LoVo (cell line): ENCODE results near the gene MAP3K8.
A peak's percentile ranks its signal among the peaks of the same experiment; 100 is the strongest.
"Not testable (repeated sequence)": the region's sequence is repeated elsewhere in the genome, so short reads cannot be mapped to it uniquely, and the experiment has no call there.

Experiments
- DNase-seq: peaks from one replicate; pipeline ENCODE4 v3.0.0-alpha.2; 2016; ENCODE audit warnings: low spot score

The MAP3K8 gene

DNA sequence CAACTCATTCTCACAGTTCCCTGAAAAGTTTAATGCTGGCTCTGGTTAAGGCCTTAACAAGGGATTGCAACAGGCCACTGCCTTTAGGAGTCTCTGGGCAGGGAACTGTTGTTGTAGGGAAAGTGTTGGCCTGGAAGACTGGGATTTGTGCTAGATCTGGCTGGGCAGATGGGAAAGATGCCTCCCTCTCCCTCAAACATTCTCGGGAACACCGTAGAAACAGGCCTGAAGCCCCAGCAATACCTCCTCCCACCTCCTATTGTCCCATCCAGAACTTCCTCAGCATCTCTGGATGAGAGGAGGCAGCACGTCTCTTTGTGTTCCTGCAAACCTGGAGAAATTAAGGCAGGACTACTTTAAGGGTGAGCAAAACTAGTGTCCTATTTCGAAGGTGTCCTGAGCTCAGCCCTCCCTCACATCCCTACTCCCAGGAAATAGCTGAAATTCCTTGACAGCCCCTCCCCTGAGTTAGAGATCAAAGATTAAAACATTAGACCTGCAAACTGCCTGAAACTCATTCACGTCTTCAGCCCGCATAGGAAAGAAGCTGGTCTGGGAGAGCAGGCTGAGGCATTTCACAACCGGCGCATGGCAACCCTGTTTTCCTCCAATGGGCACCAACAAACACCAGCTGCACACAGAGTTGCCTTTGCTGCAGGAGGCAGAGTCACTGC lies 10.9 kb upstream of the MAP3K8 start:
- peak; percentile 86 for DNase-seq

DNA sequence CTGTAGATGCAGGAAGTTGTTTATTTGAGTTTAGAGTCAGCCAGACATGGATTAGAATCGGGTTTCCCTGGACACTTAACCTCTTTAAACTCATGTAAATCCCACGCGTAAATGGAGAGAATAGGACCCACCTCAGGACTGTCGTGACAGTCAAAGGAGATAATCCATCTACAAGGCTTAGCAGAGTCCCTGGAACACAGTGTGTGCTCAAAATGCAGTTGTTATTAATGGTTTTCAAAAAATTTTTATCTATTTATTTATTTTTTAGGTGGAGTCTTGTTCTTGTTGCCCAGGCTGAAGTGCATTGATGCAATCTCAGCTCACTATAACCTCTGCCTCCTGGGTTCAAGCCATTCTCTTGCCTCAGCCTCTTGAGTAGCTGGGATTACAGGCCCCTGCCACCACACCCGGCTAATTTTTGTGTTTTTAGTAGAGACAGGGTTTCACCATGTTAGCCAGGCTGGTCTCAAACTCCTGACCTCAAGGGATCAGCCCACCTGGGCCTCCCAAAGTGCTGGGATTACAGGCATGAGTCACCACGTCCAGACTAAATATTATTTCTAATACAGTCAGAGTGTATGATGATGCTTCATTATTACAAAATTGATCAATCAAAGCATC lies 10.2 kb upstream of the MAP3K8 start:
- DNase-seq = not testable (repeated sequence)

DNA sequence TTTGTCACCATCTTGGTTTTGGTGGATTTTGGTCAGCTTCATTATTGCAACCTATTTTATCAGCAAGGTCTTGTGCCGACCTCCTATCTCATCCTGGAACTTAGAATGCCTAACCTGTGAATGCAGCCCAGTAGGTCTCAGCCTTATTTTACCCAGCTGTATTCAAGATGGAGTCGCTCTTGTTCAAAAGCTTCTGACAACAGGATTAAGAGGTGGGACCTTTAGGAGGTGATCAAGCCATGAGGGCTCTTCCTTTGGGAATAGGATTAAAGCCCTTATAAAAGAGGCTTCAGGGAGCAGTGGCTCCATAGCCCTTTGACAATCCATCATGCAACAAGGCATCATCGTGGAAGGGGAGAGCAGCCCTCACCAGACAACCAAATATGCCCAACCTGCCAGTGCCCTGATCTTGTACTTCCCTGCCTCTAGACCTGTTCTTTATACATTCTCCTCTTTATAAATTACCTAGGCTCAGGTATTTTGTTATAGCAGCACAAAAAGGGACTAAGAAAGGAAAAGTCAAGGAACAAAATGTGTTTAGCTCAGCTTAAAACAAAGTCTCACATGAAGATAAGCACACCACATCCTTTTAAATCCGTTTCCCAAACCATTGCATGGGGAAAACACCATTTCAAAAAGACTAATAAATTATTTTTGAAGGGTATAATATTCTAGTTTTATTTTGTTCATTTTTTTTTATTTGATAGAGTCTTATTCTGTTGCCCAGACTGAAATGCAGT lies 8.5 kb upstream of the MAP3K8 start:
- DNase-seq = no peak

DNA sequence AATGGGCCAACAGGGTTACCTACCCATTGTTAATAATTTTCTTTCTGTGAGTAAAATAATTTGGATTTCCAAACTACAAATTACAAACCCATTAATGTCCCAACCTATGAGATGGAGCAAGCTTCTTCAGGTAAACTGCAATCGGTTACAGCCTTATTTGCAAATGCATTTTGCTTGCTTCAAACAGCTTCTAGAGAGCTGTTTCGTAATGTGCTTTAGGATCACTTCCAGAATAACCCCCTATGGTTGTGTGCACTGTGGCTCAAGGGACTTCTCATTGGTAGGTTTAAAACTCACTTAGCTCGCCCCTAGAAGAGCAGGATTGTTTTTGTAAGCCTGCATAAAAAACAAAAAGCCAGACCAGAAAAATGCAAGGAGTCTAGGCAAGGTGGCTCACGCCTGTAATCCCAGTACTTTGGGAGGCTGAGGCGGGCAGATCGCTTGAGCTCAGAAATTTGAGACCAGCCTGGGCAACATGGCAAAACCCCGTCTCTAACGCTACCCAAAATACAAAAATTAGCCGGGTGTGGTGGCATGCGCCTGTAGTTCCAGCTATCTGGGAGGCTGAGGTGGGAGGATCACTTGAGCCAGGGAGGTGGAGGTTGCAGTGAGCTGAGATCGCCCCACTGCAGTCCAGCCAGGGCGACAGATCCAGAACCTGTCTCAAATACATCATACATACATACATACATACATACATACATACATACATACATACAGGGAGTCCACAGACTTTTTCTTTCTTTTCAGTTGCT lies 3.3 kb upstream of the MAP3K8 start:
- no peak for DNase-seq

DNA sequence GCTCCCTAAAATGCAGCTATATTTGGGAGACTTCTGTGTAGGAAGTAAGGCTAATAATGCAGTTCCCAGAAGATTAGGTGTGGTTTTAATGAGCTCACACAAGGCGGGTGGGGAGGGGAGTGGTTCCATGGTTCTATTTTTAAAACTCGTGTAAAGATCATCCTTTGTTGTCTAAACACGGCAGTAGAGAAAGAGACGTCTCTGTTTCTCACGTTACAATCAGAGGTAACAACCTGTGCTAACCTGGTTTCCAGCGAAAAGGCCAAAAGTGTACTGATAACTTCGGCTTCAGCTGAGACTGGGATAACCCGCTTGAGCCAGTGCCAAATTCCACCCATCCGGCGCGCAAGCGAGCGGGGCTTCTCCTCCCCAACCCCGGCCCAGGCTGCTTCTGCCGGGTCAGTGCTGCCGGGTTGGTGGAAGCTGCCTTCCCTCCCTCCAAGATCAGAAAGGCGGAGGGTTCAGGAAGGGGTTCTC lies 2.5 kb upstream of the MAP3K8 start:
- DNase-seq = peak; percentile 74

DNA sequence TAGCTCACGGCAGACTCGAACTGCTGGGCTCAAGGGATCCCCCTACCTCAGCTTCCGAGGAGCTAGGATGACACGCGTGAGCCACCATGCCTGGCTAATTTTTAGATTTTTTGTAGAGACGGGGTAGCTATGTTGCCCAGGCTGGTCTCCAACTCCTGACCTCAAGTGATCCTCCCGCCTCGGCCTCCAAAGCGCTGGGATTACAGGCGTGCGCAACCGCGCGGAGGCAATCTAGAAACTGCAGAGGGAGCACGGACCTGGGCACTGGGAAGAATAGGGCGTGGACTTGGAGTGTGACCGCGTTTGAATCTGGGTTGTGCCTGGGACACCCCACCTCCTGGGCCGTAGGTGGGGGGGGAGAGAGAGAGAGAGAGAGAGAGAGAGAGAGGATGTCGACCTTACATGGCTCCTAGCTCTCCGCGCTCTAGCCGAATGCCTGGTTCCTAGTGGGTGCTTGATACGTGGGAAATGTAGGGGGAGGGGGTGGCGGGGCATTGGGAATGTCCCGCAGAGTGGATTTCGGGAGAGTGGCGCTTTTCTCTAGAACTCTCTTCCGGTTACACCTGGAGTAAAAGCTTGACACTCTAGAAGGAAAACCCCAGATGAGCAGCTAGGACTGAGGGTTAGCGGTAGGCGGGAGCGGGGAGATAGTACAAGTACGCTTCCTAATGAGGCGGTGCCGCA lies 1.2 kb upstream of the MAP3K8 start:
- peak; percentile 54 for DNase-seq

DNA sequence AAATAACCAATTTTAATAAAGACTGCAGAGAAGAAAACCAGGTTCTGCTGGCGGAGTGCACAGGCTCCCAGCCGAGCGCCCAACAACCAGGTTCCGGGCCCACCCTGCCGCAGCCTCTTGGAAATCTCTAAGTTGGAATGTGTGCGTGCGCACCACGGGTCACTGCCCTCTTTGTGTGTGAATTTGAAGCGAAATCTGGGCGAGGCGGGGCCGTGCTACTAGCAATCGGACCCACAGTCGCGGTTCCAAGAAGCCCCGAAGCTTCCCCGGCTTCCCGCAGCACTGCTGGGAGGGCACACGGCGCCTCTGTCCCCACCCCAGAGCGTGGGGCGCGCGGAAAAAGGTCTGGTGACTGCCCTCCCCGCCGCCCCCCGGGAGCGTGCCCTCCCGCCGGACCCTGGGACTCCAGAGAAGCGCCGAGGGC lies 666 bp upstream of the MAP3K8 start:
- DNase-seq = peak; percentile 61

DNA sequence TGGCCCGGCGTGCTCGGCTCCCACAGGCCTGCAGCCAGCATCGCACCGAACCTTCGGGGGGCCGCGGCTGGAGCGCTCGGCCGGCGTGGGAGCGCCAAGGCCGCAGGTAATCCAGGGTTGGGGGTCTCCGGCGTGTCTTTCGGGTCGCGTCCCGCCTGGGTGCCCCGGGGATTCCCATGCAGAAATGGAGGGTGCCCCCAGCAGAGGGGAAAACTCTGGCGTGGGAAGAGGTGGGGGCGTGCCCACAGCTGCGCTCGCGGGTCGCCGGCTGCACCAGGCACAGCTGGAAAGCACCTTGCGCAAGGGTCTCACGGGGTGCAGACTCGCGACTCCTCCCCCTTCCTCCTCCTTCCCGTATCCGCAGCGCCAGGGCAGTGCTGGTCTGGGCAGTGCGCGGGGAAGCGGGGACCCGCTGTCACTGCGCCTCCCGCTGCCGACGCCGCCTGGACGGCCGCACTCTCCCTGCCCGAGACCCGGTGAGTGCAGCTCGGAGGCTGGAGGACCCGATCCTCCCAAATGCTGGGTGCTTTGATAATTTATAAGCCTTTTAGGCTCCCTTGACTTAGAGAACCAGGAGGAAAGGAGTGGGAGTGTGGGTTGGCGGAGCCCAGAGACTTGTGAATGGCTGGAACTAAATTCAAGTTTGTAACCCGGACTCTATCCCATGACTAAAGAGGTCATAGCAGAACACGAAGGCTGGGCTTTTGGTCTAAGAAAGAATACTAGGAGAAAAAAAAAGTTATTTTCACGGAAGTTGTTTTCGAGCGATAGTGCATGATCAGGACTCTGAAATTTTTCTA lies 489 bp downstream of the MAP3K8 start:
- DNase-seq = peak; percentile 81

DNA sequence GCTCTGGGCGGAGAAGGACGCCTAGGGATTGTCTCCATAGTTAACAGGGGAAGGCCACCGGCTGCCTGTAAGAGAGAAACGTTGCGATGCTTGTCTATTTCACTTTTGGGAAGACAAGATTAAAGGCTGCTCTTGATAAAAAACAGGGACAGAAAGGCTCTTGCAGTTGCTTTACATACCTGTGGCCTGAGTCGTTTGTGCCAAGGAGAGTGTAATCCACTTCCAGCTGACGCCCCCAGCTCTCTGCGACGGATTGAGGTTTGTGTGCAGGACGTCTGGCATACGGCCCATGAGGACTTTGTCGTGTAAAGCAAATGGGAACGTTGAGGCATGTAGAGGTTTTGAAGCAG lies 1.1 kb downstream of the MAP3K8 start:
- peak; percentile 32 for DNase-seq

DNA sequence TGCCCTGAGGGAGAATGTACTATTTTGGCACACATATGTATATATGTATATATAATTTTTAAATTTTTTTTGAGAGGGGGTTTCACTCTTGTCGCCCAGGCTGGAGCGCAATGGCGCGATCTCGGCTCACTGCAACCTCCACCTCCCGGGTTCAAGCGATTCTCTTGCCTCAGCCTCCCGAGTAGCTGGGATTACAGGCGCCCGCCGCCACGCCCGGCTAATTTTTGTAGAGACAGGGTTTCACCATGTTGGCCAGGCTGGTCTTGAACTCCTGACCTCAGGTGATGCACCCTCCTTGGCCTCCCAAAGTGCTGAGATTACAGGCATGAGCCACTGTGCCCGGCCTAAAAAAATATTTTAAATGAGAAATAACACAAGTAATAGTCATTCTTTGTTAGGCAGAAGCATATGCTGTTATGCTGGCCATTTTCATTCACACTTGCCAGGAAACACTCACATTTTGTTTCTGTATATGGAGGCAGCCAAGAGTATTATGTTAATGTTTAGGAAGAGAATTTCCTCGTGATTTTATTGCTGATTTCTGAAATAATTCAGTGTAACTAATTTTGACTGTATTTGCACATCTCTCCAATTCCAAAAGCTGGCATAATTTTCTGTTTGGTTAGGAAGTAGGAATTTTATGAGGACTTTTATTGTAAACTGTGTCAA lies 1.6 kb downstream of the MAP3K8 start:
- not testable (repeated sequence) for DNase-seq

DNA sequence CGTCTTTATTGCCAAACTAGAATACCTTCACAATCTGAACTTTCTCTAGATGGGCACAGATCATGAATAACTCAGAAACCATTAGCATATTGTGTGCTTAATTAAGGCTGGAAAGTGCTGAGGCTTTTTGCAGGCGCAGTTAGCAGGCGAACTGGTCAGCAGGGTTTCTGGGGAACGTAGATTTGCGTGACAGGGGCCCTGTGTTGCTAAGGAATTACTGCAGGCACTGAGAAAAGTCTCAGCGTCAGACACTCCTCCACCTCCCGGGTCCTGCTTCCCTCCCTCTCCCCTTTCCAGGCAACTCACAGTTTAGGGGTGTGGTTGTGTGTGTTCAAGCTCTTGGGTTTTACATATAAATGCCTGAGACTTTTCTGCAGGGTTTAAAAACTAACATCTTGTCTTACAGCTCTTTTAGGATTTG lies 2.2 kb downstream of the MAP3K8 start:
- DNase-seq = no peak

DNA sequence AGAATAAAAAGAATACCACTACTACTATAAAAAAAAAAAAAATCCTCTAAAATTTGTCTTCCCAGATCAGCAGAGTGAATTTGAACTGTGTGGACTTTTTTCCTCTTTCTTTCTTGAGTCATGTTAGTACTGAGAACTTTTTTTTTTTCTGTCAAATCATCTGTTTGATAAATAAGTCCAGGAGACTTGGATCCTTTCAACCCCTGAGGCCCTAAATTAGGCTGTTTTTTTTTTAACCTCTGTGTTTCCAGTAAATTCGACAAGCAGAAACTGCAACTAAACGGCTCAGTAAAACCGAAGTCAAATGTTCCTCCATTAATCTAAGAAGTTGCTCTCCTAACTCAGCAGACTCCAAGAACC lies 2.7 kb downstream of the MAP3K8 start:
- no peak for DNase-seq

DNA sequence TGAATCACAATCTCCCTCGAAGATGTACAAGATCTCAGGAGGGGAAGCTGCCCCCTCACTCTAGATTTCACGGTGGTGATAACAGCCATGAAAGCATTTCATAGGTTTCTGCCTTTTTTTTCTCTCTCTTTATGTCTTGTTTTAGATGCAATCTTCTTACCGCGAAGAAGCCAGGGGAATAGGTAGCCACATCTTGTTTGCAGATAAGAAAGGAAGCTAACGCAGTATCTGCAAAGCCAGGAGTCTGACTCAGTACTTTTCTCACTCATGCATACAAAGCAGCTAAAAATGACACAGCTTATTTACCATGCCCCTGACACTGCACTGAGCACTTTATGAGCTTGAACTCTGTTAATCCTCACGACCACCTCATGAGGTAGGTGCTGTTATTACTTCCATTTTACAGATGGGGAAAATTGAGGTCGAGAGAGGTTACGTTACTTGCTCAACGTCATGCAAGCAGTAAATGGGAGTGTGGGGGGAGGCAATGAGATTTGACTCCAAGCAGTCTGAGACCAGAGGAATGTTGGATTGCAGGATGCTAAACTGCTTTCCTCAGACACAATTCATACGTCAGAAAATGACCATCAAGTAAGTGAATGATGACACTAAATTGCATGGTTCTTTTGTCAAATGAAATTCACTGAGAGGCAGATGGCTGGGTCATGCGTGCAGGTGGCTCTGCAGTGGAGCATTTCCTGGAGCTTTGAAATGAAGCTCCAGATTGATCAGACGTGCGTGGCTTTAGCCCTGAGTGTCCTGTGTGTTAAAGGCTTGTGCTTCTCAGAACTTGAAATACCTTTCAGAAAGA lies 3.3 kb downstream of the MAP3K8 start:
- DNase-seq = no peak

DNA sequence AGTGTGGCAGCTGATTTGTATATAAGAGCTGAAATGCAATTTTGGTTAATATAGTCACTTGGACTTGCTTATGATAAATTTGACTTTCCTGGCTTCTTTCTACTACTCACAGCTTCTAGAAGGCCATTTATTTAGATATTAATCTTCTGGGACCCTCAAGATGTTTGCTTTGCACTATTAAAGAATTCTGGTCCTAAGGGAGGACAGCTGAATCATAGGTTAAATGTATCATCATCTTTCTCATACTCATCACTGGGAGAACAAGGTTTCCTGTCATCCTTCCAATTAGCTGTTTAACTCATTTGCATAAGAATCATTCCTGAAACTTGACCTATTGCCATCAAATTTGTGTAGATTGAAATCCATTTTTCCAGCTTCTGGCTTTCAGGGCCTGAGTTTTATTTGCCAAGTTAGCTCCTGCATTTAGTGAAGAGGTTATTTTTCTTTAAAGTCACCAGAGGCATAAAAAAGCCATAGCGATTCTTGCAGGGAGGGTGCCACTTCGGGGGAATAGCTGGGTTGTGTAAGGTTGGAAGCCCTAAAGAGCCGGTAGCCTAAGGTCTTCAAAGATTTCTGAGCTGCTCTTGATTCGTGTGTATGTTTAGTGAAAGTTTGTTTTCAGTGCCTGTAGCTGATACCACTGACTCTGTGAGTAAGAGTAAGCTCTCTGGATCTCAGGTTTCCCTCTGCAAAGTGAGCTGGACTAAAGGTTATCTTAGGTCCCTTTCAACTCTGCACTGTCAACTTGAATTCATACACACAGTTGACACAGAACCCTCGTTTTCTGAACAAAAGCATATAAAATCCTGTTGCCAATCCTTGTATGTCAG lies 4.3 kb downstream of the MAP3K8 start:
- DNase-seq = no peak

DNA sequence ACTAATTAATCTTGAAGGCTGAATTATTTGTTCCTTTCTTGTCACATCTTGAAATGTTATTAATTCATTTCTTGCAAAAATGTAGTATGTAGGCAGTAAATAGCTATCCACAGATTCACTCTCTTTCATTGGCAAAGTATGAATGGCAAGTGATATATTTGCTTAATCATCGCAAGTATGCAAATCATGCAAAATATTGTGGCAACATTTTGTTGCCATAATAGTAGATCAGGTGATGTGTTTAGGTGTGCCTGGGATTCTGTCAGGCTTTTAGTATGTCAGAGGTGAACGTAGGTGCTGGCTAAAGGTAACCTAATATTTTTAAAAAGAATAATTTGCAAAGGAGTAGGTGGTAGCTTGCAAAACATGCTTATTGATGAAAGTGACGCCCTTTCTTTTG lies 5.9 kb downstream of the MAP3K8 start:
- no peak for DNase-seq

DNA sequence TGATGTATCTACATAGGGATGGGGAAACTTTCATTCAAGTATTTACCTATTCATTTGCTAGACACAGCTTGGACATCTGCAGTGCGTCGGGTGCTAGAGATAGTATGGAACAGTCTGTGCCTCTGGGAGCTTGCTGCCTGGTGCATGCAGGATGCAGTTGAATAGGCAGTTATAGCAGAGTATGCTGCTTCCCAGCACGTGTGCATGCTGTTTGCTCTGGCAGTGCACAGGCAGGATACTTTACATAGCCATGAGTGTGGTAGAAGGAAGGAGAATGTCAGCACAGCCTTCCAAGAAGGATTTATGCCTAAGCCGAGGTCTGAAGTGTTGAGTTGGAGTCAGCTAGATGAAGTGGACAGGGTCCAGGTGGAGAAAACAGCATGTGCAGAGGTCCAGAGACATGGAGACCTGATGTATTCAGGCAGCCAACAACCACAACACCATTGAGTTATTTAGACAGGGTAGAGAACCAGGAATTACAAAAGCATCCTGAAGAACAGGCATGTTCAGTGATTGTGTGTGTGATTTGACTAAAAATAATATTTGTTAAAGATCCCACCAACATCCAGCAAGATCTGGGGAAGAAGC lies 8.1 kb downstream of the MAP3K8 start:
- no peak for DNase-seq

DNA sequence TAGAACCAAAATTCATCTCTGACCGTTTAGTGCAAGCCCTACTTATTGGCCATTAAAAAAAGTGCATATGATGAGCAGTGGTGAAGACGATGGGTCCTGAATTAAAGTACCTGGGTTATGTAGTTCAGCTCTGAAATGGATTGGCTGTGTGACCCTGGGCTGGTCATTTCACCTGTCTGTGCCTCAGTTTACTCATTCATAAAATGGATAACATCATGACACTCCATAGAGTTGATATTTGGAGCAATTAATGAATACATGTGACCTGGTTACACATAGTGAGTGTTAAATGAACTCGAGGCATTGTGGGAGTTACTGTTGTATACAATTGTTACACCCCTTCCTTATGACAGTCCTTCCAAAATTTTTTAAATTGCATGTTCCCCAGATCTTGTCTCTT lies 9.1 kb downstream of the MAP3K8 start:
- no peak for DNase-seq

DNA sequence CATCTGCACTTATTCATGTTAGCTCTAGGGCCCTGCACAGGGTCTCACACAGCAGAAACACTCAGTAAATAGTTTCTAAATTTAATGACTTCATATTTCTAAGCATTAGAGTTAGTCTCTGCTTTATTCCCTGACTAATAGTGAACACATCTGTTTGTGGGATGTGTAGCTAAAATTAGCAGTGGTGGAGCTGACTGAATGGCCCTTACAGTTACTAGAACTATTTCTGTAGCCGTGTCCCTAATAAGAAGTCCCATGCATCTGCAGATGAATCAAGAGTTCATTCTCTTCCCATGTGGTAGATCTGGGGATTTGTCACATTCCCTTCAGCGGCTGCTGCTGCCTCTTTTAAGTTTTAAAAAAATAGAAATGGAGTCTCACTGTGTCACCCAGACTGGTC lies 11.7 kb downstream of the MAP3K8 start:
- DNase-seq = no peak
